GM19463 (cell line): ENCODE data around the gene ADAM12.
"Not testable (repeated sequence)": the region's sequence is repeated elsewhere in the genome, so short reads cannot be mapped to it uniquely, and the experiment has no call there.

Experiments
- ATAC-seq: cut with Tn5 transposase; IDR thresholded peaks from one replicate; pipeline ENCODE4 v1.9.1; 2021; ENCODE audit warnings: mild to moderate bottlenecking, moderate library complexity; ENCODE audit not compliant: unreplicated experiment

The ADAM12 gene

GRCh38 chr10:126187399-126187798 is 200.9 kb downstream of the ADAM12 start:
- no peak for ATAC-seq

GRCh38 chr10:126186766-126187165 is 201.5 kb downstream of the ADAM12 start:
- no peak for ATAC-seq

- no peak for ATAC-seq
Measured at GRCh38 chr10:126185676-126186447, 202.4 kb downstream of the ADAM12 start.

GRCh38 chr10:126181626-126182025 is 206.7 kb downstream of the ADAM12 start:
- ATAC-seq, result no peak

GRCh38 chr10:126179637-126180036 is 208.6 kb downstream of the ADAM12 start:
- ATAC-seq, result no peak

- ATAC-seq, result no peak
Measured at GRCh38 chr10:126177417-126178030, 210.8 kb downstream of the ADAM12 start.

- no peak for ATAC-seq
Measured at GRCh38 chr10:126175641-126176262, 212.5 kb downstream of the ADAM12 start.

GRCh38 chr10:126172755-126173154 is 215.5 kb downstream of the ADAM12 start:
- ATAC-seq, result not testable (repeated sequence)

- no peak for ATAC-seq
Measured at GRCh38 chr10:126171555-126171954, 216.7 kb downstream of the ADAM12 start.

- no peak for ATAC-seq
Measured at GRCh38 chr10:126170776-126171175, 217.5 kb downstream of the ADAM12 start.

- no peak for ATAC-seq
Measured at GRCh38 chr10:126170371-126170770, 217.9 kb downstream of the ADAM12 start.

- no peak for ATAC-seq
Measured at GRCh38 chr10:126169899-126170298, 218.4 kb downstream of the ADAM12 start.

GRCh38 chr10:126166797-126167196 is 221.5 kb downstream of the ADAM12 start:
- no peak for ATAC-seq

GRCh38 chr10:126165874-126166273 is 222.4 kb downstream of the ADAM12 start:
- ATAC-seq, result no peak

GRCh38 chr10:126163506-126163905 is 224.8 kb downstream of the ADAM12 start:
- ATAC-seq, result no peak

GRCh38 chr10:126161691-126162090 is 226.6 kb downstream of the ADAM12 start:
- no peak for ATAC-seq

GRCh38 chr10:126160971-126161630 is 227.2 kb downstream of the ADAM12 start:
- ATAC-seq, result no peak

- ATAC-seq, result no peak
Measured at GRCh38 chr10:126160571-126160970, 227.7 kb downstream of the ADAM12 start.

- ATAC-seq, result no peak
Measured at GRCh38 chr10:126158133-126158892, 230.0 kb downstream of the ADAM12 start.

GRCh38 chr10:126157189-126157588 is 231.1 kb downstream of the ADAM12 start:
- ATAC-seq, result no peak

- ATAC-seq, result no peak
Measured at GRCh38 chr10:126156503-126156902, 231.8 kb downstream of the ADAM12 start.
